ENCODE results near the gene SCARF1. TPM values are rescaled to one million over a fixed set of nuclear protein-coding genes. Genes with fewer than 3 reads are reported as not detected.

The SCARF1 gene
- total RNA-seq, 1 donor from 2014 or later = 13.1 TPM

GRCh38 chr17:1649844-1650501 lies 4.4 kb upstream of the SCARF1 start, which contains the start of gene RILP:
RILP (minus strand) TSS chr17:1649866; CDS start chr17:1649804, 62 bp downstream.
- DNase-seq (peak; percentile 93), ATAC-seq (peak; percentile 73)
- intact Hi-C loops (cut with micrococcal nuclease) = no loop called here

GRCh38 chr17:1648963-1649843 lies 3.7 kb upstream of the SCARF1 start:
- DNase-seq = peak; percentile 99
- intact Hi-C loops (cut with micrococcal nuclease) = no loop called here

GRCh38 chr17:1648173-1648962 lies 2.8 kb upstream of the SCARF1 start:
- ATAC-seq (peak; percentile 63), DNase-seq (peak; percentile 74)
- intact Hi-C loops (cut with micrococcal nuclease) = no loop called here

More at GRCh38 chr17:1648963-1649843, 3.7 kb upstream of the SCARF1 start:
- peak; percentile 63 for ATAC-seq

- intact Hi-C loops (cut with micrococcal nuclease) = no loop called here
- ATAC-seq (no peak), DNase-seq (no peak)
Measured at GRCh38 chr17:1647802-1648171, 2.3 kb upstream of the SCARF1 start.

- ATAC-seq = no peak
- intact Hi-C loops (cut with micrococcal nuclease) = no loop called here
- DNase-seq = no peak
Measured at GRCh38 chr17:1646199-1646875, 805 bp upstream of the SCARF1 start.

- ATAC-seq = no peak
- intact Hi-C loops (cut with micrococcal nuclease) = no loop called here
- DNase-seq = no peak
Measured at GRCh38 chr17:1644493-1645206, 882 bp downstream of the SCARF1 start.

- peak; percentile 1 for ATAC-seq
- intact Hi-C loops (cut with micrococcal nuclease) = no loop called here
- no peak for DNase-seq
Measured at GRCh38 chr17:1643999-1644492, 1.5 kb downstream of the SCARF1 start.

GRCh38 chr17:1643293-1643998 lies 2.1 kb downstream of the SCARF1 start:
- intact Hi-C loops (cut with micrococcal nuclease) = no loop called here
- peak; percentile 56 for DNase-seq
- peak; percentile 4 for ATAC-seq

GRCh38 chr17:1641065-1641403 lies 4.5 kb downstream of the SCARF1 start:
- intact Hi-C loops (cut with micrococcal nuclease) = no loop called here
- DNase-seq (no peak), ATAC-seq (no peak)

GRCh38 chr17:1640329-1641064 lies 5.0 kb downstream of the SCARF1 start:
- DNase-seq (peak; percentile 65), ATAC-seq (peak; percentile 50)
- intact Hi-C loops (cut with micrococcal nuclease) = no loop called here

GRCh38 chr17:1639549-1640180 lies 5.9 kb downstream of the SCARF1 start:
- DNase-seq = no peak
- intact Hi-C loops (cut with micrococcal nuclease) = no loop called here
- no peak for ATAC-seq

GRCh38 chr17:1638624-1639300 lies 6.8 kb downstream of the SCARF1 start:
- ATAC-seq = no peak
- DNase-seq = no peak
- intact Hi-C loops (cut with micrococcal nuclease) = no loop called here

- intact Hi-C loops (cut with micrococcal nuclease) = no loop called here
- DNase-seq (no peak), ATAC-seq (no peak)
Measured at GRCh38 chr17:1638171-1638590, 7.4 kb downstream of the SCARF1 start.

- ATAC-seq = no peak
- intact Hi-C loops (cut with micrococcal nuclease) = no loop called here
- no peak for DNase-seq
Measured at GRCh38 chr17:1636732-1637285, 8.7 kb downstream of the SCARF1 start.

- ATAC-seq (peak; percentile 4), DNase-seq (no peak)
- intact Hi-C loops (cut with micrococcal nuclease) = no loop called here
Measured at GRCh38 chr17:1635675-1636465, 9.7 kb downstream of the SCARF1 start.

Measured in left ventricle myocardium superior (tissue), 1 donor.